Calu3 (cell line): ENCODE results near the gene UBTF. TPM values are rescaled to one million over a fixed set of nuclear protein-coding genes. Genes with fewer than 3 reads are reported as not detected.

Source experiments
- BruUV-seq: library from RNA; stranded (reverse); fragments of 400-500 nt; replicated peaks from 2 replicates; lab custom pipeline; 2021; lab: Mats Ljungman, UMichigan
- CTCF ChIA-PET: fragments of 300-600 bp; sonication (Branson Sonifier 250); formaldehyde crosslinking; loops from one replicate; lab custom pipeline; 2022; ENCODE audit warnings: antibody characterized with exemption; lab: Charles Lee
- DNase-seq: peaks from one replicate; pipeline ENCODE4 v3.0.0; 2022
- H3K27ac Mint-ChIP-seq: one replicate; pipeline ENCODE4 v1.8.0; 2022; ENCODE audit warnings: mixed read lengths; ENCODE audit not compliant: unreplicated experiment
- H3K27me3 Mint-ChIP-seq: one replicate; pipeline ENCODE4 v1.8.0; 2022; ENCODE audit warnings: mixed read lengths; ENCODE audit not compliant: unreplicated experiment
- H3K36me3 Mint-ChIP-seq: one replicate; pipeline ENCODE4 v1.8.0; 2022; ENCODE audit warnings: mild to moderate bottlenecking, moderate library complexity, mixed read lengths; ENCODE audit not compliant: insufficient read depth, unreplicated experiment
- H3K4me1 Mint-ChIP-seq: one replicate; pipeline ENCODE4 v1.8.0; 2022; ENCODE audit warnings: mild to moderate bottlenecking, low read depth, mixed read lengths; ENCODE audit not compliant: unreplicated experiment
- H3K4me3 Mint-ChIP-seq: one replicate; pipeline ENCODE4 v1.8.0; 2022; ENCODE audit warnings: mild to moderate bottlenecking, low read depth, moderate library complexity, mixed read lengths; ENCODE audit not compliant: unreplicated experiment
- H3K9me3 Mint-ChIP-seq: one replicate; pipeline ENCODE4 v1.8.0; 2022; ENCODE audit warnings: low read depth, mixed read lengths; ENCODE audit not compliant: unreplicated experiment
- CTCF ChIP-seq: fragments of 200-600 bp; IDR thresholded peaks from one replicate; pipeline ENCODE4 v1.8.0; 2022; ENCODE audit warnings: antibody characterized with exemption; ENCODE audit not compliant: unreplicated experiment
- intact Hi-C: fragments of 100-400 bp; cut with micrococcal nuclease; formaldehyde crosslinking; loops from one replicate; pipeline ENCODE4 v1.10.0; 2022; ENCODE audit not compliant: unreplicated experiment
- total RNA-seq: library from RNA; stranded (reverse); gene quantifications from 2 replicates; pipeline ENCODE4 v1.2.3, GENCODE V29; 2022

UBTF gene
- total RNA-seq, 1 experiment from 2014 or later, result 92.1 TPM

DNA sequence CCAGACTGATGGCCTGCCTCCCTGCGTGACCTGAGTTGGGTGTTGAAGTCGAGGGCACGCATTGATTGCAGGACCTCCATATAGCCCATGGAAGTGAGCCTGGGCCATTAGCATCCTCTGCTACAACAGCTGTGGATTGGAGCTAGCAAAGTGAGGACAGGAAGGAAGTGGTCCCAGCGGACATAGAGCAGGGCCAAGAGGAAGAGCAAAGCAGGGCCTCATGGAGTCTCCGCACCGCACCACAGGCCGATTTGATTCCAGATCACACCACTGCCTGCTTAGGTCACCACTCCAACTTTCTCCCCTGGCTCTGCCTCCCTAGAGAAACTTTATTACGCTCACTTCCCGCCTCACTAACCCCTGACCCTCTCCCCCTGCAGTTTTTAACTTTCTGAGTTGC, 10.7 kb upstream of the UBTF start:
- H3K27me3 Mint-ChIP-seq, result peaks cover 26% of the 10 kb centered on the region
- TF ChIP-seq CTCF, result no peak
- H3K4me1 Mint-ChIP-seq, result peaks cover 21% of the 10 kb centered on the region
- H3K27ac Mint-ChIP-seq, result no peak overlapping the region
- no peak for DNase-seq
- H3K4me3 Mint-ChIP-seq, result no peak overlapping the region
- BruUV-seq, result no TSS peak
- H3K9me3 Mint-ChIP-seq, result no peaks in the 10 kb centered on the region
- CTCF ChIA-PET, result interaction anchor here (0.6 to 1.2 kb wide), 2 partner anchors 35 to 94 kb away, joined by 3 read pairs; partner anchors contain the start of gene SLC25A39
- H3K36me3 Mint-ChIP-seq, result peaks cover 12% of the 10 kb centered on the region
- intact Hi-C loops, result no loop called here

GRCh38 chr17:44229090-44229489, 9.6 kb upstream of the UBTF start:
- DNase-seq, result no peak
- CTCF ChIA-PET, result interaction anchor here (0.5 to 0.6 kb wide), 2 partner anchors 11 to 366 kb away, joined by 3 read pairs; no protein-coding TSS in a partner anchor
- TF ChIP-seq CTCF, result no peak
- Mint-ChIP-seq H3K4me1 (peaks cover 14% of the 10 kb centered on the region), H3K9me3 (no peaks in the 10 kb centered on the region), H3K27me3 (peaks cover 26% of the 10 kb centered on the region), H3K4me3 (no peak overlapping the region), H3K27ac (no peak overlapping the region), H3K36me3 (peaks cover 7% of the 10 kb centered on the region)
- intact Hi-C loops, result no loop called here
- no TSS peak for BruUV-seq

DNA sequence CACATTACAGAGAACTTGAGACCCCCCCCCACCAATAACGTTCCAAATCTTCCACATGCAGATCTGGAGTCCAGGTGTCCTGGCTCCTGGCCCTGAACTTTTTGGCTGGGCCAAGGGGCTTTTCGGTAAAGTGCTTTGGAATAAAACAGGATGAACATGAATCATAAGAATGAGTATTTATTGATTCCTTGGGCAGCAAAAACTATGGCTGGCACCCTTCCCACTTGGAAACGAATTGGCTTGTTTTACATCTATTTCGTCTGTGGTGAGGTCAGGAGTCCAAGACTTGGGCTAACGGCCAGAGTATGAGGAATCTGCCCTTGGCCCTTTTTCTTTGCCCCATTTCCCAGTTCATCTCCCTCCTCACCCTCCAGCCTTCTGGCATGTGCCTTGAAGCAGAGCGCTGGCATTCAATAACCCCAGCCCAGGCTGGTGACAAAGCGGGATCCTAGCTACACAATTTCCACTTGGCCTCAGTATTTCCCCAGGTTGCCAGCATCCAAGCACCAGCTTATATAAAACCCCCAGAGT, 4.1 kb upstream of the UBTF start:
- peak; percentile 88 for DNase-seq
- no peak for TF ChIP-seq CTCF
- Mint-ChIP-seq H3K27ac (peak overlapping the region; percentile 73), H3K27me3 (peaks cover 2% of the 10 kb centered on the region), H3K4me1 (peaks cover 20% of the 10 kb centered on the region), H3K36me3 (peaks cover 49% of the 10 kb centered on the region), H3K9me3 (no peaks in the 10 kb centered on the region), H3K4me3 (peak overlapping the region; percentile 42)
- intact Hi-C loops, result loop anchor here (5.0 kb wide), 2 partner anchors 104 to 124 kb away; partner anchors contain the start of gene GRN
- BruUV-seq, result no TSS peak
- CTCF ChIA-PET, result interaction anchor here (0.6 to 1.1 kb wide), 2 partner anchors 37 to 164 kb away, joined by 4 to 6 read pairs; partner anchors contain the start of gene TMUB2

- Mint-ChIP-seq H3K36me3 (peaks cover 60% of the 10 kb centered on the region), H3K9me3 (no peaks in the 10 kb centered on the region), H3K27me3 (no peaks in the 10 kb centered on the region), H3K4me1 (peaks cover 28% of the 10 kb centered on the region), H3K27ac (peak overlapping the region; percentile 79), H3K4me3 (peak overlapping the region; percentile 86)
- no TSS peak for BruUV-seq
- intact Hi-C loops, result loop anchor here (1.0 to 5.0 kb wide), 3 partner anchors 22 to 125 kb away; partner anchors contain the start of gene GRN
- no peak for TF ChIP-seq CTCF
- DNase-seq, result peak; percentile 81
- CTCF ChIA-PET, result interaction anchor here (0.6 to 2.0 kb wide), 13 partner anchors 10 to 331 kb away, joined by 3 to 10 read pairs (median 4); partner anchors contain the start of genes GRN and SLC25A39
Measured at GRCh38 chr17:44222112-44222869, 2.8 kb upstream of the UBTF start.
